ENCODE results near the gene RPRD1A. TPM values are rescaled to one million over a fixed set of nuclear protein-coding genes. Genes with fewer than 3 reads are reported as not detected.

The RPRD1A gene
- total and polyA plus RNA-seq, 2 of the 4 experiments (the other 2 are of a cell fraction): 23.3 to 27.2 TPM

DNA sequence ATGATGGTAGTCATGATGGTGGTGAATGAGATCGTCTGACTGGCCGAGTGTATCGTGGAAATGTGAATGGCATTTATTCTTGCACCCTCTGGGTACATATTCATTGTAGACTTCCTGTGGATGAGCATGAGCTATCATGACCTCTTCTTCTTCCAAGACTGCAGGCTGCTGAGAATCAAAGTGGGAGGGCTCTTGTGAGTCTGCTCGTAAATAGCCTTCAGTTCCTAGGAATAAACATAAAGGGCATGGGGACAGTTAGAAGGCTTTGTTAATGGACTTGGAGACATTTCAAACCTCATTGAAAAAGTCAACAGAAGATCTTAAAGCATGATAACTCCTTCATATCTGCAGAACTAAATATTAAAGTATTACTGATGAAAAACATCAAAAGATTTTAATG lies 46.9 kb upstream of the RPRD1A start:
- Histone ChIP-seq H2BK20ac (ENCODE audit: low read depth, low read length) (no peak overlapping the region), H3K9me3 (ENCODE audit: control insufficient read depth, insufficient read depth, low read length) (no peaks in the 10 kb centered on the region), H4K5ac (ENCODE audit: low read depth, low read length) (no peak overlapping the region), H2BK120ac (ENCODE audit: low read depth, low read length) (no peak overlapping the region), H3K18ac (ENCODE audit: low read depth, low read length) (no peak overlapping the region), H3K56ac (ENCODE audit: extremely low read depth, insufficient read depth, low read length) (no peak overlapping the region), H3K9me1 (ENCODE audit: insufficient read depth, low read length) (no peaks in the 10 kb centered on the region), H2AK9ac (replicated peaks; ENCODE audit: low read depth, low read length, poor library complexity) (no peak overlapping the region), H2AK5ac (ENCODE audit: low read depth, low read length) (no peak overlapping the region), H4K20me1 (ENCODE audit: insufficient read depth, low read length) (peaks cover 4% of the 10 kb centered on the region; the same call in 1 of the 2 replicates), H3K23ac (ENCODE audit: low read depth, low read length) (no peak overlapping the region), H3K36me3 (ENCODE audit: control insufficient read depth, insufficient read depth, low read length) (peaks cover 46% of the 10 kb centered on the region), H4K8ac (ENCODE audit: low read depth in 2 of 2, low read length in 2 of 2) (no peak overlapping the region), H3K27me3 (ENCODE audit: control insufficient read depth, insufficient read depth, low read length) (no peaks in the 10 kb centered on the region), H3K4me2 (ENCODE audit: low read depth, low read length) (no peak overlapping the region), H3K4me1 (ENCODE audit: control insufficient read depth, insufficient read depth, low read length) (no peaks in the 10 kb centered on the region), H3K14ac (replicated peaks; ENCODE audit: low read depth, low read length) (no peak overlapping the region), H3K9ac (ENCODE audit: low read depth, low read length) (no peak overlapping the region), H3K27ac (ENCODE audit: insufficient read depth, low read length) (no peak overlapping the region), H2AFZ (replicated peaks; ENCODE audit: low read length, poor library complexity) (no peak overlapping the region), H3K79me1 (ENCODE audit: low read depth in 1 of 2, low read length in 2 of 2) (peaks cover 6 to 15% of the 10 kb centered on the region in 2 experiments; a peak in 3 of 4 replicates), H4K91ac (ENCODE audit: insufficient read depth, low read depth, low read length) (no peak overlapping the region), H3K4ac (ENCODE audit: low read depth, low read length) (no peak overlapping the region), H3K4me3 (ENCODE audit: insufficient read depth, low read depth, low read length) (no peak overlapping the region), H2BK5ac (ENCODE audit: low read depth, low read length, poor library complexity, severe bottlenecking) (no peak overlapping the region), H2BK15ac (ENCODE audit: low read depth, low read length) (no peak overlapping the region)
- ATAC-seq (ENCODE audit: low read depth) (no peak), DNase-seq (no peak)
- dilution Hi-C loops (cut with HindIII; ENCODE audit: low sequenced_read_pairs, unreplicated experiment) (no loop called here), intact Hi-C loops (cut with micrococcal nuclease) (no loop called here), in situ Hi-C loops (cut with MboI; ENCODE audit: low sequenced_read_pairs) (no loop called here)
- BruUV-seq (replicated peaks): no TSS peak
- no peak for TF ChIP-seq BHLHE40 (IDR thresholded peaks at IDR 0.05; ENCODE audit: low read depth, low read length)
- TF ChIP-seq POLR2A (IDR thresholded peaks at IDR 0.05; ENCODE audit: low read depth, low read length): no peak
- TF ChIP-seq MAFK (IDR thresholded peaks at IDR 0.05; ENCODE audit: low read depth, low read length): no peak
- no peak for TF ChIP-seq RFX5 (IDR thresholded peaks at IDR 0.05; ENCODE audit: low read depth, low read length)
- no peak for TF ChIP-seq USF2 (IDR thresholded peaks at IDR 0.05; ENCODE audit: low read depth, low read length)
- TF ChIP-seq CHD1 (IDR thresholded peaks at IDR 0.05; ENCODE audit: low read depth, low read length): no peak
- no peak for TF ChIP-seq NFE2L2 (IDR thresholded peaks at IDR 0.05; ENCODE audit: low read depth, low read length)
- no peak for TF ChIP-seq RAD21 (IDR thresholded peaks at IDR 0.05; ENCODE audit: low read length)
- TF ChIP-seq FOS (IDR thresholded peaks at IDR 0.05; ENCODE audit: low read depth, low read length): no peak
- TF ChIP-seq RCOR1 (IDR thresholded peaks at IDR 0.05; ENCODE audit: insufficient replicate concordance, low read length): no peak
- no peak for TF ChIP-seq MAZ (IDR thresholded peaks at IDR 0.05; ENCODE audit: borderline replicate concordance, low read depth, low read length)
- no peak for TF ChIP-seq SMC3 (IDR thresholded peaks at IDR 0.05; ENCODE audit: low read depth, low read length)
- no peak for TF ChIP-seq ELK1 (IDR thresholded peaks at IDR 0.05; ENCODE audit: borderline replicate concordance, low read depth, low read length)
- TF ChIP-seq MXI1 (IDR thresholded peaks at IDR 0.05; ENCODE audit: borderline replicate concordance, low read depth, low read length): no peak
- no peak for TF ChIP-seq CTCF (conservative IDR thresholded peaks at IDR 0.05; ENCODE audit: low read depth, low read length)
- TF ChIP-seq CEBPB (IDR thresholded peaks at IDR 0.05; ENCODE audit: low read depth, low read length): no peak
- no CpG with 5 or more reads among the region's 4 CpGs for WGBS, 2 experiments (ENCODE audit: extremely low coverage in 2 of 2, insufficient read length in 1 of 2)
- ChIA-PET POLR2A (ENCODE audit: unreplicated experiment) (no interaction called here), CTCF (interaction anchor here (1.1 kb wide), 1 partner anchor 18 kb away, joined by 3 read pairs; no protein-coding TSS in a partner anchor)

Data from IMR-90 (cell line).